Cardiac fibroblast (primary cell): ENCODE data around the gene RER1.

Experiments used
- DNase-seq, 2 donors: peaks; one replicate each; pipeline versions ENCODE4 v3.0.0 to v3.0.0-alpha.2; 2010; ENCODE audit warnings: low read depth in 2 of 2
- H3K4me3 ChIP-seq, 2 donors: replicated peaks in 1 of 2; 1 replicate in 1 of 2; 2 replicates in 1 of 2; pipeline ENCODE4 v1.5.1; 2011; ENCODE audit warnings: low read depth in 2 of 2, low read length in 2 of 2, mild to moderate bottlenecking in 2 of 2, moderate library complexity in 1 of 2
- TF ChIP-seq, protein P1 (sequence below): IDR thresholded peaks from one replicate; pipeline ENCODE4 v1.5.1; 2011; ENCODE audit warnings: low read depth, mild to moderate bottlenecking, low read length, inconsistent platforms

The RER1 gene

GRCh38 chr1:2418791-2419320 is 27.2 kb downstream of the RER1 start:
- TF ChIP-seq, protein P1, sequence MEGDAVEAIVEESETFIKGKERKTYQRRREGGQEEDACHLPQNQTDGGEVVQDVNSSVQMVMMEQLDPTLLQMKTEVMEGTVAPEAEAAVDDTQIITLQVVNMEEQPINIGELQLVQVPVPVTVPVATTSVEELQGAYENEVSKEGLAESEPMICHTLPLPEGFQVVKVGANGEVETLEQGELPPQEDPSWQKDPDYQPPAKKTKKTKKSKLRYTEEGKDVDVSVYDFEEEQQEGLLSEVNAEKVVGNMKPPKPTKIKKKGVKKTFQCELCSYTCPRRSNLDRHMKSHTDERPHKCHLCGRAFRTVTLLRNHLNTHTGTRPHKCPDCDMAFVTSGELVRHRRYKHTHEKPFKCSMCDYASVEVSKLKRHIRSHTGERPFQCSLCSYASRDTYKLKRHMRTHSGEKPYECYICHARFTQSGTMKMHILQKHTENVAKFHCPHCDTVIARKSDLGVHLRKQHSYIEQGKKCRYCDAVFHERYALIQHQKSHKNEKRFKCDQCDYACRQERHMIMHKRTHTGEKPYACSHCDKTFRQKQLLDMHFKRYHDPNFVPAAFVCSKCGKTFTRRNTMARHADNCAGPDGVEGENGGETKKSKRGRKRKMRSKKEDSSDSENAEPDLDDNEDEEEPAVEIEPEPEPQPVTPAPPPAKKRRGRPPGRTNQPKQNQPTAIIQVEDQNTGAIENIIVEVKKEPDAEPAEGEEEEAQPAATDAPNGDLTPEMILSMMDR, result no peak
- H3K4me3 ChIP-seq, result no peak overlapping the region
- DNase-seq, result no peak

DNA sequence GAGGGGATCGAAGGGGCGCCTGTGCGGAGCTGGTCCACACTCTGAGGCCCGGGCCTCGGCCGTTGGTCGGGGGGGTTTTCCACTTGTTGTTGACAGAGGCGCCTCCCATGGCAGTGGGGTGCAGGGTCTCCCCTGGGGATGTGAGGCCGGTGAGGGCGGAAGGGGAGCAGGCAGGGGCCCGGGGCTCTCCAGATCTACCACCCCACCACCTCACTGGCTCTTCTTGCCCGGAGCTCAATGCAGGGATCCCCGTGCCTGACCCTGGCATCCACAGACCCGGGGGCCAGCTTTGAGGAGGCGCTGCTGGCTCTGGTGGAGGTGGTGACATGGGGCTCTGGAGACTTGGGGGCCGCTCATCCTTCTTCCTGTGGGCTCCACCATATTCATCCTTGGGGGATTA is 27.8 kb downstream of the RER1 start:
- no peak for DNase-seq
- TF ChIP-seq, protein P1, result no peak
- no peak overlapping the region for H3K4me3 ChIP-seq

DNA sequence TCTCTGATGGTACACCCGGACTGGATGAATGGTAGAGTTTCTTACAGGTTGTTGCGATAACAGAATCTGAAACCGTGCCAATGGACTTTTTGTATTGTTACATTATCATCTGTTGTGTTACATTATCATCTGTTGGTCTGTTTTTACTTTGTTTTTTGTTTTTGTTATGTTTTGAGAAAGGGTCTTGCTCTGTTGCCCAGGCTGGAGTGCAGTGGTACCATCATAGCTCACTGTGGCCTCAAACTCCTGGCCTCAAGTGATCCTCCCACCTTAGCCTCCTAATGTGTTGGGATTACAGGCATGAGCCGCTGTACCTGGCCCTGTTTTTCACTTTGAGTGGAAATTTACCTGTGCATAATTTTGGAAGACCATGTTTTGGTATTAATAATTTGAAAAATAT is 30.9 kb downstream of the RER1 start:
- H3K4me3 ChIP-seq, result no peak overlapping the region
- TF ChIP-seq, protein P1, result no peak
- no peak for DNase-seq

DNA sequence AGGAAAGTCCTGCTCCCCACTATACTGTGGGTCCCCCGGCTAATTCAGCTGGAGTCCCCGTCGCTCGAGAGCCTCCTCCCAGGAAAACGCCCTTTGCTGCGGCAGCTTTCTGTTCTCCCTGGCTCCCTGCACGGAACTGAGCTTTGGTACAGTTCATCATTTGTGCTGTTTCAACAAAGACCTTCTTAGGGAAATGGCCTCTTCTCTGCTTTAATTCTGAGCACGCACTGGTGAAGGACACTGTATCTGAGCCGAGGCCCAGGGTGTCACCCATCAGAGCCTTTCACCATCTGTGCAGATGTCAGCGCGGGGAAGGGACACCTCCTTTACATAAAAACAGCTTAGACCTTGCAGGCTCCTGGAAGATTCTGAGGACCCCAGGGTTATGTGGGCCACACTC is 34.3 kb downstream of the RER1 start:
- DNase-seq, result no peak
- H3K4me3 ChIP-seq, result no peak overlapping the region
- TF ChIP-seq, protein P1, result no peak

GRCh38 chr1:2426540-2426939 is 34.9 kb downstream of the RER1 start:
- no peak overlapping the region for H3K4me3 ChIP-seq
- DNase-seq, result no peak
- TF ChIP-seq, protein P1, result no peak

- DNase-seq, result no peak
- TF ChIP-seq, protein P1, result no peak
- H3K4me3 ChIP-seq, result no peak overlapping the region
Observed at GRCh38 chr1:2427051-2427450, 35.4 kb downstream of the RER1 start.

DNA sequence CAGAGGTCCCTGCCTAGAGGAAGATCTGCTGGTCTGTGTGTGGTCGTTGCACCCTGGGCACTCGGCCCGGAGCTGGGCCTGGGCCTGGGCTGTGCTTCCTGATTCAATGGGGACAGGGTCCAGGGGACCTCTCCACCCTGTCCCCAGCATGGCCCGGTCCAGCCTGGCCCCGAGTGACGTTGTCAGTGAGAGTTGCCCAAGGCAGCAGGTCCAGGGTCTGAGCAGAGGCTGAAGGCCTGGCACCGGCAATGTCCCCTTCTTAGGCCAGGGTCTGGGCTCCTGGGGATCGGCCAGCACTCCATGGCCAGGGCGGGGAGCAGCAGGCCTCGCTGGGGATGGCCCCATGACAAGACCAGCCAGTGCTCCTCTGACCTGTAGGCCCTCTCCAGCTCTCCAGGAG is 36.3 kb downstream of the RER1 start:
- no peak for DNase-seq
- TF ChIP-seq, protein P1, result no peak
- no peak overlapping the region for H3K4me3 ChIP-seq
